ENCODE data around the gene KLHL33. TPM values are rescaled to one million over a fixed set of nuclear protein-coding genes. Genes with fewer than 3 reads are reported as not detected.

The KLHL33 gene, protein sequence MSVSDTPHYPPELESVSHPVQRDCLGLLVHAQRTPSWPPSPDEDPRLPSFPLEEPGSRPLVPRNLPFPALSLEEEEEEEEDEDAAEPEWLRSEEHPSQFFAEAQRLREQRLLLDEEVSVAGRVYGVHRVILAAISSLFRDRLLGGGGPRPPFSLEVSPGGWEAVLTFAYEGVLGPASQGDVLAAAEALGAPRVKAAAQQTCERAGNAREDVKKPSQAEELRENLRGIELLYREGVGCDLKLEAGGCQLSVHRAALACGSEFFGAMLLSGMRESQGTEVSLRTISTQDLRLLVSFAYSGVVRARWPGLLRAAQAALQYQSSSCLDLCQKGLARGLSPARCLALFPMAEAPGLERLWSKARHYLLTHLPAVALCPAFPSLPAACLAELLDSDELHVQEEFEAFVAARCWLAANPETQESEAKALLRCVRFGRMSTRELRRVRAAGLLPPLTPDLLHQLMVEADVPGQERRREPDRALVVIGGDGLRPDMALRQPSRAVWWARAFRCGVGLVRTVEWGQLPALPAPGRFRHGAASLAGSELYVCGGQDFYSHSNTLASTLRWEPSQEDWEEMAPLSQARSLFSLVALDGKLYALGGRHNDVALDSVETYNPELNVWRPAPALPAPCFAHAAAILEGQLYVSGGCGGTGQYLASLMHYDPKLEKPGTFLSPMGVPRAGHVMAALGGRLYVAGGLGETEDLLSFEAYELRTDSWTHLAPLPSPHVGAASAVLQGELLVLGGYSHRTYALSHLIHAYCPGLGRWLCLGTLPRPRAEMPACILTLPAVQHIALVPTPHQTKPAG
- total RNA-seq (under 1 TPM in 4 of 5 experiments, not detected in 1; 0.14 to 0.51 (median 0.23) TPM), polyA plus RNA-seq (not detected), total RNA-seq (not detected)

DNA sequence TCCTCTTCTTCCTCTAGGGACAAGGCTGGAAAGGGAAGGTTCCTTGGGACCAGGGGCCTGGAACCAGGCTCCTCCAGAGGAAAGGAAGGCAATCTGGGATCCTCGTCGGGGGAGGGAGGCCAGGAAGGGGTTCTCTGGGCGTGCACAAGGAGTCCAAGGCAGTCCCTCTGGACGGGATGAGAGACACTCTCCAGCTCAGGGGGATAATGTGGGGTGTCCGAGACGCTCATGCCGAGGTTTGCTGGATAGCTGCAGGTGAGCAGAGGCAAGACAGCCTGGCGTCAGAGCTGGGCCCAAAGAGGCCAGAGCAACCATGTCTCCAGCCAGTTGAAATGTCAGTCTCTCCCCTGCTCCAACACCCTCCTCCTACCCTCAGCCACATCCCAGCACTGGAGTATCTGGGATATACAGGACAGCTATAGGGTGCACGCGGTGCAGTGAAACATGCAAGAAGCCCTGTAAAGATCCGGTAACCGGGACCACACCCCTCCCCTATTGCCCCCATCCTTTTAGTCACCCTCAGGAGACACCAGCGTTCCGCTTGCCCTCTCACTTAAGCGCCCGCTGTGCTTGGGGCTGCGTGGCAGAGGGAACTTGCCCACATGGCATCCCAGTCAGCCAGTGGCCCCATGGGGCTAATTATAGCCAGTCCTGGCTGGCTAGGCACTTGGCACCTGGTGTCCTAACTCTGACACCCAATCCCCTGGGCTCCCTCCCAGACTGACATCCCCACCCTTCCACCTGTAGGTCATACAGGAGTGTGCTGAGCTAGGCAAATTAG lies at the start of gene KLHL33:
Gene KLHL33 (minus strand): TSS at position 585 of the 781 bp plus-strand sequence. CDS start 355 bp downstream, at position 230.
- Histone ChIP-seq H3K4me3 (ENCODE audit: low read length) (no peak within 1 kb of the TSS), H3K4me1 (ENCODE audit: control insufficient read depth in 2 of 2, insufficient read depth in 2 of 2, low read length in 2 of 2) (peaks cover 4 to 7% of the 10 kb centered on the region in 2 donors), H3K27ac (ENCODE audit: low read depth, low read length) (no peak within 1 kb of the TSS), H3K36me3 (ENCODE audit: control insufficient read depth in 2 of 3, insufficient read depth in 3 of 3, low read length in 3 of 3) (no peaks in the 10 kb centered on the region), H3K9me3 (ENCODE audit: control insufficient read depth in 2 of 3, low read length in 3 of 3) (no peaks in the 10 kb centered on the region), H3K27me3 (ENCODE audit: control insufficient read depth in 2 of 2, insufficient read depth in 2 of 2, low read length in 2 of 2) (no peaks in the 10 kb centered on the region)
- ChIA-PET POLR2A (no interaction called here), CTCF (no interaction called here)
- peaks cover 0 to 3% (median 0%) of the 10 kb centered on the region in 11 donors for H3K9me3 Mint-ChIP-seq
- intact Hi-C loops (cut with micrococcal nuclease): no loop called here
- peaks cover 0 to under 1% (median 0%) of the 10 kb centered on the region in 5 donors for H3K36me3 Mint-ChIP-seq
- DNase-seq: no peak
- H3K4me1 Mint-ChIP-seq: peaks cover 6 to 17% (median 10%) of the 10 kb centered on the region in 7 donors
- no peak within 1 kb of the TSS for H3K27ac Mint-ChIP-seq
- ATAC-seq: no peak
- no peaks in the 10 kb centered on the region for H3K27me3 Mint-ChIP-seq
- no peak within 1 kb of the TSS for H3K4me3 Mint-ChIP-seq

DNA sequence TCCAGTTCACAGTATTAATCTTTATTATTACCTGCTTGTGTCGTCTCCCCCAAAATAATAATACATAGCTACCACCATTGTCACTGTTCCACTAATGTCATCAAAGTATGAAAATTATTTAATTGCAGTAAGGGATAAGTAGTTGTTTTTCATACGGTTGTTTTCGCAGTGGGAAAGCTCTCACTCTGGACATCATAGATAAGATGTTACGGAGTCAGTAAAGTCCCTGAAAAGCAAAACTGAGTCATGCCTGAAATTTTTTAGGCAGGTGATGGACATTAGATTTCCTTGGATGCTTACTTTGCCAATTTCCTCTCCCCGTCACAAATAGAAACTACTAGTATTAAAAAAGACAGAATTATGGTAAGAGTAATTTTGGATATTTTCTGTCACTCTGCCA lies 46.4 kb upstream of the KLHL33 start:
- Mint-ChIP-seq H3K4me1 (peaks cover 17 to 94% (median 81%) of the 10 kb centered on the region in 7 donors), H3K27ac (peak overlapping the region in 8 of 9 donors; percentile 70 to 92 (median 86)), H3K9me3 (peaks cover 0 to 9% (median 0%) of the 10 kb centered on the region in 11 donors), H3K36me3 (peaks cover 5 to 18% (median 13%) of the 10 kb centered on the region in 5 donors), H3K4me3 (peak overlapping the region in 2 of 10 donors; percentile 20 to 26), H3K27me3 (peaks cover 0 to 8% (median 0%) of the 10 kb centered on the region in 5 donors)
- no peaks in the 10 kb centered on the region for H3K27me3 ChIP-seq (ENCODE audit: control insufficient read depth in 2 of 2, insufficient read depth in 2 of 2, low read length in 2 of 2)
- ChIA-PET CTCF (interaction anchor here (0.6 to 0.9 kb wide), 3 partner anchors 10 to 67 kb away, joined by 3 read pairs; no protein-coding TSS in a partner anchor), POLR2A (interaction anchor here (0.6 to 3.8 kb wide), 9 partner anchors 9 to 954 kb away, joined by 3 to 21 read pairs (median 5); partner anchors contain the start of genes APEX1, OSGEP, PIP4P1 and PNP)
- DNase-seq (no peak), ATAC-seq (no peak)
- intact Hi-C loops (cut with micrococcal nuclease): no loop called here
- H3K4me3 ChIP-seq (ENCODE audit: low read length): no peak overlapping the region
- H3K27ac ChIP-seq (ENCODE audit: low read depth, low read length): no peak overlapping the region
- H3K9me3 ChIP-seq (ENCODE audit: control insufficient read depth in 2 of 3, low read length in 3 of 3): no peaks in the 10 kb centered on the region
- H3K4me1 ChIP-seq (ENCODE audit: control insufficient read depth in 2 of 2, insufficient read depth in 2 of 2, low read length in 2 of 2): peaks cover 35 to 36% of the 10 kb centered on the region in 2 donors
- peaks cover 0 to 3% (median 0%) of the 10 kb centered on the region in 3 experiments for H3K36me3 ChIP-seq (ENCODE audit: control insufficient read depth in 2 of 3, insufficient read depth in 3 of 3, low read length in 3 of 3)

DNA sequence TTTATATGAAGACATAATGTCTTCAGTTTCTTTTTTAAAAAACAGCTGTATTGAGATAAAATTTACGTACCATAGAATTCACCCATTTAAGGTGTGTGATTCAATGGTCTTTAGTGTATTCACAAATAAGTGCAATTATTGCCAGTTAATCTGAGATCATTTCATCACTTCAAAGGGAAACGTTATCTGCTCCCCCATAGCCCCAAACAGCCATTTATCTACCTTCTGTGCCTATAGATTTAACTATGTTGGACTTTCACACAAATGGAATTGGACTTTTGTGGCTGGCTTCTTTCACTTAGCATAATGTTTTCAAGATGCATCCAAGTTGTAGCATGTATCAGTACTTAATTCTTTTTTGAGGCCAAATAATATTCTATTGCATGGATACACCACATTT lies 42.9 kb upstream of the KLHL33 start:
- no peak overlapping the region for H3K4me3 Mint-ChIP-seq
- H3K36me3 Mint-ChIP-seq: peaks cover 18 to 49% (median 42%) of the 10 kb centered on the region in 5 donors

DNA sequence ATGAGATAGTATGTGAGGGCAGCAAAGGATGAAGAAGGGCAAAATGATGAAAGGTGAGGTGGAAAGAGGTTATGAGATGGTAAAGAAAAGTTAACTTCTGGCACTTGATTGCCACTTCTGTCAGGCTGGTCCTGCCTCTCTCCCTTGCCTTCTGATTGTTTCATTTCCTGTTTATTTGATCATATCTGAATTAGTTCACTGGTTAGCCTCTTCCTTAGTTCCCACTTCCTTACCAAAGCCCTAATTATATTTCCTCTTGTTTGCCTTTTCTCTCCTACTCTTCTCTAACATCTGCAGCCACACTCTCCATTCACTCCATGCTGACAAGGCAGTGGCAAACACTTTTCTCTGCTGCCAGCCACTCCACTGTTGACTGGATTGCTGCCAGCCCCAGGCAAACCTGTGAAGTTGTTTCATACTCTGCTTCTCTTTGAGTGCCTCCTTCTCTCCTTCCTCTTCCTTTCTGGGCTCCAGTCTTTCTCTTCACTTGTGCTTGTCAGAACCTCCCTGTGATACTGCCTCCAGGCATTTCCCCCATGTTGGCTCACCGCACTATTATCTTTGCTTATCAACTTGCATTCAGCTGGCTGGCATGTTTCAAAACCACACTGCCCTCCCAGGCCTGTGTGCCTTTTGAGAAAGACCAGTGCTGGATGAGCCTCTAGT lies 41.4 kb upstream of the KLHL33 start:
- H3K4me1 ChIP-seq (ENCODE audit: control insufficient read depth in 2 of 2, insufficient read depth in 2 of 2, low read length in 2 of 2): peaks cover 46 to 57% of the 10 kb centered on the region in 2 donors
- ChIA-PET POLR2A (interaction anchor here (0.6 to 3.3 kb wide), 8 partner anchors 10 to 205 kb away, joined by 3 to 36 read pairs (median 5); partner anchors contain the start of genes APEX1, OSGEP and PIP4P1), CTCF (interaction anchor here (1.2 to 1.3 kb wide), 2 partner anchors 16 to 136 kb away, joined by 3 to 5 read pairs; partner anchors contain the start of gene PIP4P1)
- intact Hi-C loops (cut with micrococcal nuclease): loop anchor here (1.0 kb wide), 4 partner anchors 8 to 22 kb away; partner anchors contain the start of genes PNP (in 2 of the 2), APEX1 (in 1 of the 2) and PIP4P1 (in 1 of the 2)
- peak in 7 of 9 donors; percentile 30 to 68 (median 56) for DNase-seq
- H3K9me3 Mint-ChIP-seq: peaks cover 0 to 5% (median 0%) of the 10 kb centered on the region in 11 donors
- H3K9me3 ChIP-seq (ENCODE audit: control insufficient read depth in 2 of 3, low read length in 3 of 3): no peaks in the 10 kb centered on the region
- H3K4me3 Mint-ChIP-seq: peak overlapping the region; percentile 68 to 86 (median 77)
- no peaks in the 10 kb centered on the region for H3K27me3 ChIP-seq (ENCODE audit: control insufficient read depth in 2 of 2, insufficient read depth in 2 of 2, low read length in 2 of 2)
- H3K36me3 Mint-ChIP-seq: peaks cover 19 to 64% (median 51%) of the 10 kb centered on the region in 5 donors
- no peaks in the 10 kb centered on the region for H3K27me3 Mint-ChIP-seq
- H3K36me3 ChIP-seq (ENCODE audit: control insufficient read depth in 2 of 3, insufficient read depth in 3 of 3, low read length in 3 of 3): peaks cover 27 to 46% (median 43%) of the 10 kb centered on the region in 3 experiments
- peaks cover 51 to 98% (median 85%) of the 10 kb centered on the region in 7 donors for H3K4me1 Mint-ChIP-seq
- H3K27ac ChIP-seq (ENCODE audit: low read depth, low read length): peak overlapping the region; percentile 68
- peak overlapping the region; percentile 22 for H3K4me3 ChIP-seq (ENCODE audit: low read length)
- ATAC-seq: peak; percentile 69
- peak overlapping the region; percentile 83 to 96 (median 89) for H3K27ac Mint-ChIP-seq

More for the DNA sequence above, 42.9 kb upstream of the KLHL33 start:
- ATAC-seq (no peak), DNase-seq (no peak)
- Histone ChIP-seq H3K27me3 (ENCODE audit: control insufficient read depth in 2 of 2, insufficient read depth in 2 of 2, low read length in 2 of 2) (no peaks in the 10 kb centered on the region), H3K4me3 (ENCODE audit: low read length) (no peak overlapping the region), H3K9me3 (ENCODE audit: control insufficient read depth in 2 of 3, low read length in 3 of 3) (no peaks in the 10 kb centered on the region), H3K27ac (ENCODE audit: low read depth, low read length) (no peak overlapping the region), H3K4me1 (ENCODE audit: control insufficient read depth in 2 of 2, insufficient read depth in 2 of 2, low read length in 2 of 2) (peaks cover 46 to 51% of the 10 kb centered on the region in 2 donors), H3K36me3 (ENCODE audit: control insufficient read depth in 2 of 3, insufficient read depth in 3 of 3, low read length in 3 of 3) (peaks cover 27 to 34% (median 29%) of the 10 kb centered on the region in 3 experiments)
- Mint-ChIP-seq H3K27me3 (peaks cover 0 to 8% (median 0%) of the 10 kb centered on the region in 5 donors), H3K27ac (peak overlapping the region in 8 of 9 donors; percentile 84 to 94 (median 88)), H3K9me3 (peaks cover 0 to 5% (median 0%) of the 10 kb centered on the region in 11 donors), H3K4me1 (peaks cover 40 to 98% (median 87%) of the 10 kb centered on the region in 7 donors)
- ChIA-PET CTCF (interaction anchor here (1.0 to 1.4 kb wide), 3 partner anchors 52 to 137 kb away, joined by 4 to 5 read pairs (median 5); no protein-coding TSS in a partner anchor), POLR2A (interaction anchor here (1.3 to 3.3 kb wide), 6 partner anchors 9 to 204 kb away, joined by 3 to 36 read pairs (median 8); partner anchors contain the start of genes APEX1, OSGEP and PIP4P1)
- intact Hi-C loops (cut with micrococcal nuclease): no loop called here

DNA sequence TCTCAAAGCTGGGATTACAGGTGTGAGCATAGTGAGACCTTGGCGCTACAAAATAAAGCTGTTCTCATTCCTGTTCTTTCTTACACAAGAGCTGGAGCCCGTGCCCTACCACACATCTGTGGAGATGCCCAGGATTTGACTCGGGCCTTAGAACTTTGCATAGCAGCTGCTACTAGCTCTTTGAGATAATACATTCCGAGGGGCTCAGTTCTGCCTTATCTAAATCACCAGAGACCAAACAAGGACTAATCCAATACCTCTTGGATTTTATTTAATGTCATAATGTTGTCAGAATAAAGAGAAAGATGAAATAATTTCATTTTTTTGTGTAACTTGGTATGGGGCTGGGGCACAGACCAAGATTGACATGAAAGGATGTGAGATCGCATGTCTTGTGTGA lies 40.8 kb upstream of the KLHL33 start:
- H3K9me3 ChIP-seq (ENCODE audit: control insufficient read depth in 2 of 3, low read length in 3 of 3): no peaks in the 10 kb centered on the region
- DNase-seq (no peak), ATAC-seq (no peak)
- CTCF ChIA-PET: interaction anchor here (1.3 kb wide), 1 partner anchor 15 kb away, joined by 3 read pairs; the partner anchor contains the start of gene PIP4P1
- intact Hi-C loops (cut with micrococcal nuclease): loop anchor here (1.0 kb wide), 4 partner anchors 7 to 21 kb away; partner anchors contain the start of genes PNP (in 2 of the 2), APEX1 (in 1 of the 2) and PIP4P1 (in 1 of the 2)
- peaks cover 19 to 70% (median 54%) of the 10 kb centered on the region in 5 donors for H3K36me3 Mint-ChIP-seq
- H3K4me3 ChIP-seq (ENCODE audit: low read length): peak overlapping the region; percentile 17
- POLR2A ChIA-PET: interaction anchor here (0.5 to 2.8 kb wide), 3 partner anchors 9 to 68 kb away, joined by 3 to 35 read pairs (median 14); partner anchors contain the start of gene PIP4P1
- H3K9me3 Mint-ChIP-seq: peaks cover 0 to 5% (median 0%) of the 10 kb centered on the region in 11 donors
- H3K27me3 ChIP-seq (ENCODE audit: control insufficient read depth in 2 of 2, insufficient read depth in 2 of 2, low read length in 2 of 2): no peaks in the 10 kb centered on the region
- peak overlapping the region; percentile 68 to 86 (median 77) for H3K4me3 Mint-ChIP-seq
- peaks cover 50 to 63% of the 10 kb centered on the region in 2 donors for H3K4me1 ChIP-seq (ENCODE audit: control insufficient read depth in 2 of 2, insufficient read depth in 2 of 2, low read length in 2 of 2)
- H3K27ac ChIP-seq (ENCODE audit: low read depth, low read length): peak overlapping the region; percentile 68
- peak overlapping the region; percentile 83 to 96 (median 89) for H3K27ac Mint-ChIP-seq
- no peaks in the 10 kb centered on the region for H3K27me3 Mint-ChIP-seq
- peaks cover 27 to 46% (median 43%) of the 10 kb centered on the region in 3 experiments for H3K36me3 ChIP-seq (ENCODE audit: control insufficient read depth in 2 of 3, insufficient read depth in 3 of 3, low read length in 3 of 3)
- peaks cover 57 to 98% (median 85%) of the 10 kb centered on the region in 7 donors for H3K4me1 Mint-ChIP-seq

Data from naive thymus-derived CD4-positive, alpha-beta T cell (primary cell).